HG03457 (cell line): Measurements from ENCODE around the gene CHCHD1.
A peak's percentile ranks its signal among the peaks of the same experiment; 100 is the strongest.
"Not testable (repeated sequence)": the region's sequence is repeated elsewhere in the genome, so short reads cannot be mapped to it uniquely, and the experiment has no call there.

Source experiments
- ATAC-seq: cut with Tn5 transposase; IDR thresholded peaks from one replicate; pipeline ENCODE4 v1.9.1; 2021; ENCODE audit warnings: moderate number of reproducible peaks; ENCODE audit not compliant: unreplicated experiment

CHCHD1 gene

GRCh38 chr10:73781879-73782748 lies at the start of gene CHCHD1:
CHCHD1 (plus strand) TSS chr10:73782048; CDS start chr10:73782076, 28 bp downstream.
- ATAC-seq, result peak; percentile 37

GRCh38 chr10:73732426-73732825 lies 49.4 kb upstream of the CHCHD1 start:
- no peak for ATAC-seq

- no peak for ATAC-seq
Measured at GRCh38 chr10:73732931-73733623, 48.8 kb upstream of the CHCHD1 start.

GRCh38 chr10:73734028-73734720 lies 47.7 kb upstream of the CHCHD1 start:
- no peak for ATAC-seq

GRCh38 chr10:73734796-73735305 lies 47.0 kb upstream of the CHCHD1 start:
- no peak for ATAC-seq

- not testable (repeated sequence) for ATAC-seq
Measured at GRCh38 chr10:73740501-73741254, 41.2 kb upstream of the CHCHD1 start.

GRCh38 chr10:73742454-73742734 lies 39.5 kb upstream of the CHCHD1 start:
- no peak for ATAC-seq

GRCh38 chr10:73743327-73743904 lies 38.4 kb upstream of the CHCHD1 start:
- no peak for ATAC-seq

GRCh38 chr10:73743905-73744663 lies 37.8 kb upstream of the CHCHD1 start, which contains the start of gene SEC24C:
SEC24C (plus strand) TSS chr10:73744372; CDS start chr10:73746833, 2,461 bp downstream.
- ATAC-seq, result peak; percentile 73

GRCh38 chr10:73744664-73744975 lies 37.2 kb upstream of the CHCHD1 start:
- peak; percentile 11 for ATAC-seq

- no peak for ATAC-seq
Measured at GRCh38 chr10:73746721-73747120, 35.1 kb upstream of the CHCHD1 start.

- no peak for ATAC-seq
Measured at GRCh38 chr10:73750819-73751218, 31.0 kb upstream of the CHCHD1 start.

GRCh38 chr10:73756183-73756582 lies 25.7 kb upstream of the CHCHD1 start:
- ATAC-seq, result no peak

- ATAC-seq, result no peak
Measured at GRCh38 chr10:73758704-73759511, 22.9 kb upstream of the CHCHD1 start.

- ATAC-seq, result no peak
Measured at GRCh38 chr10:73759512-73760115, 22.2 kb upstream of the CHCHD1 start.

- ATAC-seq, result no peak
Measured at GRCh38 chr10:73761781-73762180, 20.1 kb upstream of the CHCHD1 start.

GRCh38 chr10:73762915-73763314 lies 18.9 kb upstream of the CHCHD1 start:
- no peak for ATAC-seq

GRCh38 chr10:73763343-73763742 lies 18.5 kb upstream of the CHCHD1 start:
- ATAC-seq, result no peak

- ATAC-seq, result no peak
Measured at GRCh38 chr10:73765066-73765465, 16.8 kb upstream of the CHCHD1 start.
